NCI-H146 treated with DMSO at 0.1 percent for 48 hours (cell line): Measurements from ENCODE around the gene FAM124A.
"Not testable (repeated sequence)": the region's sequence is repeated elsewhere in the genome, so short reads cannot be mapped to it uniquely, and the experiment has no call there.

Source experiments
- DNase-seq: peaks from one replicate; lab custom pipeline; 2025; ENCODE audit not compliant: unreplicated experiment; lab: John Stamatoyannopoulos, UW

Gene FAM124A

GRCh38 chr13:51267622-51268021 lies 45.4 kb downstream of the FAM124A start:
- DNase-seq, result no peak

GRCh38 chr13:51269039-51269438 lies 46.8 kb downstream of the FAM124A start:
- no peak for DNase-seq

- DNase-seq, result no peak
These were observed 48.6 kb downstream of the FAM124A start for GRCh38 chr13:51270623-51271415.

GRCh38 chr13:51271528-51272085 lies 49.4 kb downstream of the FAM124A start:
- no peak for DNase-seq

- no peak for DNase-seq
These were observed 52.9 kb downstream of the FAM124A start for GRCh38 chr13:51275101-51275500.

GRCh38 chr13:51276636-51277035 lies 54.4 kb downstream of the FAM124A start:
- DNase-seq, result no peak

- no peak for DNase-seq
These were observed 55.7 kb downstream of the FAM124A start for GRCh38 chr13:51277928-51278327.

- DNase-seq, result no peak
These were observed 56.4 kb downstream of the FAM124A start for GRCh38 chr13:51278426-51279130.

- no peak for DNase-seq
These were observed 58.3 kb downstream of the FAM124A start for GRCh38 chr13:51280379-51280940.

GRCh38 chr13:51282322-51282721 lies 60.1 kb downstream of the FAM124A start:
- no peak for DNase-seq

- not testable (repeated sequence) for DNase-seq
These were observed 60.7 kb downstream of the FAM124A start for GRCh38 chr13:51282923-51283322.

GRCh38 chr13:51283371-51283770 lies 61.2 kb downstream of the FAM124A start:
- DNase-seq, result no peak

- DNase-seq, result no peak
These were observed 62.1 kb downstream of the FAM124A start for GRCh38 chr13:51284339-51284738.

GRCh38 chr13:51286135-51287002 lies 64.2 kb downstream of the FAM124A start:
- DNase-seq, result peak; percentile 23

GRCh38 chr13:51287758-51288157 lies 65.6 kb downstream of the FAM124A start:
- DNase-seq, result no peak

GRCh38 chr13:51288254-51288653 lies 66.1 kb downstream of the FAM124A start:
- not testable (repeated sequence) for DNase-seq

GRCh38 chr13:51291341-51291740 lies 69.1 kb downstream of the FAM124A start:
- peak; percentile 12 for DNase-seq

- DNase-seq, result no peak
These were observed 69.9 kb downstream of the FAM124A start for GRCh38 chr13:51292000-51292565.

GRCh38 chr13:51297556-51297955 lies 75.4 kb downstream of the FAM124A start:
- no peak for DNase-seq

GRCh38 chr13:51298812-51299211 lies 76.6 kb downstream of the FAM124A start:
- no peak for DNase-seq
